GM19351 (cell line): ENCODE data around the gene OPN1MW3.
"Not testable (repeated sequence)": the region's sequence is repeated elsewhere in the genome, so short reads cannot be mapped to it uniquely, and the experiment has no call there.

Experiments
- ATAC-seq: cut with Tn5 transposase; IDR thresholded peaks from one replicate; pipeline ENCODE4 v1.9.1; 2021; ENCODE audit warnings: mild to moderate bottlenecking, moderate library complexity; ENCODE audit not compliant: unreplicated experiment

The OPN1MW3 gene

GRCh38 chrX:154295664-154296310 is 38.4 kb downstream of the OPN1MW3 start, which contains the start of gene TKTL1:
Gene TKTL1 (plus strand): TSS chrX:154295795. CDS start chrX:154295860, 65 bp downstream.
- no peak for ATAC-seq

GRCh38 chrX:154296731-154297130 is 39.3 kb downstream of the OPN1MW3 start:
- no peak for ATAC-seq

GRCh38 chrX:154298312-154298711 is 40.9 kb downstream of the OPN1MW3 start:
- ATAC-seq, result peak; percentile 54

GRCh38 chrX:154300816-154301215 is 43.4 kb downstream of the OPN1MW3 start:
- no peak for ATAC-seq

GRCh38 chrX:154302998-154303397 is 45.6 kb downstream of the OPN1MW3 start:
- ATAC-seq, result not testable (repeated sequence)

GRCh38 chrX:154303476-154303875 is 46.1 kb downstream of the OPN1MW3 start:
- ATAC-seq, result no peak

- ATAC-seq, result no peak
Measured at GRCh38 chrX:154304846-154305245, 47.5 kb downstream of the OPN1MW3 start.

- no peak for ATAC-seq
Measured at GRCh38 chrX:154305541-154306205, 48.3 kb downstream of the OPN1MW3 start.

- no peak for ATAC-seq
Measured at GRCh38 chrX:154307202-154307601, 49.8 kb downstream of the OPN1MW3 start.

GRCh38 chrX:154308108-154308946 is 50.9 kb downstream of the OPN1MW3 start:
- ATAC-seq, result peak; percentile 56

- no peak for ATAC-seq
Measured at GRCh38 chrX:154309041-154309775, 51.8 kb downstream of the OPN1MW3 start.

- ATAC-seq, result no peak
Measured at GRCh38 chrX:154310616-154311536, 53.5 kb downstream of the OPN1MW3 start.

GRCh38 chrX:154312116-154312515 is 54.7 kb downstream of the OPN1MW3 start:
- ATAC-seq, result no peak

GRCh38 chrX:154313147-154313546 is 55.8 kb downstream of the OPN1MW3 start:
- ATAC-seq, result no peak

GRCh38 chrX:154315416-154315815 is 58.0 kb downstream of the OPN1MW3 start:
- ATAC-seq, result no peak

GRCh38 chrX:154317391-154317995 is 60.1 kb downstream of the OPN1MW3 start:
- no peak for ATAC-seq

GRCh38 chrX:154320406-154320805 is 63.0 kb downstream of the OPN1MW3 start:
- no peak for ATAC-seq
